HepG2 (cell line): ENCODE data around the gene GCN1. TPM values are rescaled to one million over a fixed set of nuclear protein-coding genes. Genes with fewer than 3 reads are reported as not detected.

Source experiments
- BHLHE40 ChIP-seq: IDR thresholded peaks from 2 replicates; pipeline ENCODE4 v1.6.1; 2011; ENCODE audit warnings: low read length, improper control_type of control experiment
- HDAC2 ChIP-seq: sonication (generic); formaldehyde crosslinking; IDR thresholded peaks from 2 replicates; pipeline ENCODE4 v1.4.0; 2020; ENCODE audit warnings: missing genetic modification reagents
- HOXA5 ChIP-seq: sonication (generic); formaldehyde crosslinking; IDR thresholded peaks from 2 replicates; pipeline ENCODE4 v1.4.0; 2020; ENCODE audit warnings: missing genetic modification reagents
- TAF15 ChIP-seq: fragments of 200-400 bp; formaldehyde crosslinking; IDR thresholded peaks from one replicate; pipeline ENCODE4 v1.6.1; 2018; ENCODE audit warnings: mild to moderate bottlenecking, low read depth, low read length; ENCODE audit not compliant: poor library complexity, severe bottlenecking
- TOPORS ChIP-seq: sonication (generic); formaldehyde crosslinking; IDR thresholded peaks from 2 replicates; pipeline ENCODE4 v1.8.0; 2023; ENCODE audit warnings: mild to moderate bottlenecking, missing genetic modification reagents
- ZFP36L2 ChIP-seq: sonication (generic); formaldehyde crosslinking; IDR thresholded peaks from 2 replicates; pipeline ENCODE4 v1.4.0; 2020; ENCODE audit warnings: missing genetic modification reagents
- ZFY ChIP-seq: sonication (generic); formaldehyde crosslinking; IDR thresholded peaks from 2 replicates; pipeline ENCODE4 v1.4.0; 2020; ENCODE audit warnings: missing genetic modification reagents
- ZNF292 ChIP-seq: sonication (generic); formaldehyde crosslinking; IDR thresholded peaks from 2 replicates; pipeline ENCODE4 v1.8.1; 2022; ENCODE audit warnings: mild to moderate bottlenecking, low read depth, missing genetic modification reagents, borderline replicate concordance
- polyA plus RNA-seq, 8 experiments: library from polyadenylated mRNA; depleted of rRNA in 3 of 8; stranded (reverse) in 7 of 8; unstranded in 1 of 8; fragments of >200 nt; fragmentation: Illumina TruSeq in 4 of 8; extraction: Trizol in 4 of 8; gene quantifications; 2 replicates each; pipeline versions ENCODE4 v1.2.1 to v1.2.3, GENCODE V29; 2011 to 2016; ENCODE audit warnings: low read depth in 4 of 8, missing spikeins in 1 of 8, mixed read lengths in 1 of 8; ENCODE audit not compliant: insufficient read depth in 1 of 8
- total RNA-seq, 5 experiments: library from RNA; depleted of rRNA; stranded (reverse); fragments of >200 nt; fragmentation: Illumina TruSeq; extraction: Trizol; gene quantifications; 2 replicates each; pipeline ENCODE4 v1.2.3, GENCODE V29; 2016; ENCODE audit warnings: low read depth in 1 of 5
- TF ChIP-seq, protein P1 (sequence below): sonication (generic); formaldehyde crosslinking; IDR thresholded peaks from 2 replicates; pipeline ENCODE4 v1.4.0; 2020; ENCODE audit warnings: mild to moderate bottlenecking, missing genetic modification reagents
- TF ChIP-seq, protein P2 (sequence below): IDR thresholded peaks from 2 replicates; pipeline ENCODE4 v1.6.1; 2018; ENCODE audit warnings: missing genetic modification reagents
- TF ChIP-seq, protein P3 (sequence below): sonication (generic); formaldehyde crosslinking; IDR thresholded peaks from 2 replicates; pipeline ENCODE4 v1.5.0; 2020; ENCODE audit warnings: missing genetic modification reagents, mild to moderate bottlenecking, borderline replicate concordance
- TF ChIP-seq, protein P4 (sequence below): sonication (generic); formaldehyde crosslinking; IDR thresholded peaks from 2 replicates; pipeline ENCODE4 v1.5.0; 2020; ENCODE audit warnings: missing genetic modification reagents
- TF ChIP-seq, protein P5 (sequence below): sonication (generic); formaldehyde crosslinking; IDR thresholded peaks from 2 replicates; pipeline ENCODE4 v1.8.0; 2022; ENCODE audit warnings: mild to moderate bottlenecking, missing genetic modification reagents
- TF ChIP-seq, protein P6 (sequence below): sonication (generic); formaldehyde crosslinking; IDR thresholded peaks from 2 replicates; pipeline ENCODE4 v1.4.0; 2020; ENCODE audit warnings: missing genetic modification reagents

The GCN1 gene
- total and polyA plus RNA-seq, 2 of the 13 experiments (the other 11 are each of a cell fraction or from before 2014, with no cell fraction given): 58.2 to 83.0 TPM

DNA sequence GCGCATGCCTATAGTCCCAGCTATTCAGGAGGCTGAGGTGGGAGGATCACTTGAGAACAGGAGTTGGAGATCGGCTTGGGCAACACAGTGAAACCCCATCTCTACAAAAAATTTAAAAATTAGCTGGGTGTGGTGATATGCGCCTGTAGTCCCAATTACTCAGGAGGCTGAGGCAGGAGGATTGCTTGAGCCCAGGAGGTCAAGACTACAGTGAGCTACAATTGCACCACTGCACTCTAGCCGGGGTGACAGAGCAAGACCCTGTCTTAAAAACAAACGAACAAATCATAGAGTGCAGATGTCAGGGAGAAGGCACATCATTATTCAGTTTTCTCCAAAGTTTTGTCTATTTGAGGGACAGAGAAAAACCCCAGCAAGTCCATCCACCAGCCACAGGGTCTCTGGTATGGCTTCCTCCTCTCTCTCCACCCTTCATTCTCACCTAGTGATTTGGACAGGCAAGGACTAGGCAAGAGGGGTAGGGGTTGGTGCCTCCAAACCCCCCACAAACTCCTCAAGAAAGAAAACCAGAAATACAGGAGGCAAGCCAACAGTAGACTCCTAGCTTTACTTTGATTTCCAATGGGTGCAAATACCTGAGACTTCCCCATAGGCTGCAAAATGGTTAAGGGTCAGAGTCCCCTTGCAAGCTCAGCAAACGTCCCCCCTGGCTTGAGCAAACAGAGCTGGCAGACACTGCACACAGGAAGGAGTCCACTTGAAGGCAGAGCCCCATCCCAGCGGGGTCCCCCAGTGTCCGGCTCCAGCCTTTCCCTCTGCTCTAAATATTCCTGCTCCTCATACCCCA lies 32.9 kb upstream of the GCN1 start (continued):
- TF ChIP-seq, protein P1, sequence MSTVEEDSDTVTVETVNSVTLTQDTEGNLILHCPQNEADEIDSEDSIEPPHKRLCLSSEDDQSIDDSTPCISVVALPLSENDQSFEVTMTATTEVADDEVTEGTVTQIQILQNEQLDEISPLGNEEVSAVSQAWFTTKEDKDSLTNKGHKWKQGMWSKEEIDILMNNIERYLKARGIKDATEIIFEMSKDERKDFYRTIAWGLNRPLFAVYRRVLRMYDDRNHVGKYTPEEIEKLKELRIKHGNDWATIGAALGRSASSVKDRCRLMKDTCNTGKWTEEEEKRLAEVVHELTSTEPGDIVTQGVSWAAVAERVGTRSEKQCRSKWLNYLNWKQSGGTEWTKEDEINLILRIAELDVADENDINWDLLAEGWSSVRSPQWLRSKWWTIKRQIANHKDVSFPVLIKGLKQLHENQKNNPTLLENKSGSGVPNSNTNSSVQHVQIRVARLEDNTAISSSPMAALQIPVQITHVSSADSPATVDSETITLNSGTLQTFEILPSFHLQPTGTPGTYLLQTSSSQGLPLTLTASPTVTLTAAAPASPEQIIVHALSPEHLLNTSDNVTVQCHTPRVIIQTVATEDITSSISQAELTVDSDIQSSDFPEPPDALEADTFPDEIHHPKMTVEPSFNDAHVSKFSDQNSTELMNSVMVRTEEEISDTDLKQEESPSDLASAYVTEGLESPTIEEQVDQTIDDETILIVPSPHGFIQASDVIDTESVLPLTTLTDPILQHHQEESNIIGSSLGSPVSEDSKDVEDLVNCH (CRISPR knock-in tag): no peak
- TF ChIP-seq ZFY (no peak), TOPORS (CRISPR knock-in tag) (no peak; the same call in 1 of the 2 replicates), ZNF292 (CRISPR knock-in tag) (no peak), ZFP36L2 (CRISPR knock-in tag) (no peak), HDAC2 (no peak; the same call in 1 of the 2 replicates), HOXA5 (CRISPR knock-in tag) (no peak), TAF15 (no peak), BHLHE40 (no peak)
- TF ChIP-seq, protein P2, sequence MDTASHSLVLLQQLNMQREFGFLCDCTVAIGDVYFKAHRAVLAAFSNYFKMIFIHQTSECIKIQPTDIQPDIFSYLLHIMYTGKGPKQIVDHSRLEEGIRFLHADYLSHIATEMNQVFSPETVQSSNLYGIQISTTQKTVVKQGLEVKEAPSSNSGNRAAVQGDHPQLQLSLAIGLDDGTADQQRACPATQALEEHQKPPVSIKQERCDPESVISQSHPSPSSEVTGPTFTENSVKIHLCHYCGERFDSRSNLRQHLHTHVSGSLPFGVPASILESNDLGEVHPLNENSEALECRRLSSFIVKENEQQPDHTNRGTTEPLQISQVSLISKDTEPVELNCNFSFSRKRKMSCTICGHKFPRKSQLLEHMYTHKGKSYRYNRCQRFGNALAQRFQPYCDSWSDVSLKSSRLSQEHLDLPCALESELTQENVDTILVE (CRISPR knock-in tag): no peak
- TF ChIP-seq, protein P3, sequence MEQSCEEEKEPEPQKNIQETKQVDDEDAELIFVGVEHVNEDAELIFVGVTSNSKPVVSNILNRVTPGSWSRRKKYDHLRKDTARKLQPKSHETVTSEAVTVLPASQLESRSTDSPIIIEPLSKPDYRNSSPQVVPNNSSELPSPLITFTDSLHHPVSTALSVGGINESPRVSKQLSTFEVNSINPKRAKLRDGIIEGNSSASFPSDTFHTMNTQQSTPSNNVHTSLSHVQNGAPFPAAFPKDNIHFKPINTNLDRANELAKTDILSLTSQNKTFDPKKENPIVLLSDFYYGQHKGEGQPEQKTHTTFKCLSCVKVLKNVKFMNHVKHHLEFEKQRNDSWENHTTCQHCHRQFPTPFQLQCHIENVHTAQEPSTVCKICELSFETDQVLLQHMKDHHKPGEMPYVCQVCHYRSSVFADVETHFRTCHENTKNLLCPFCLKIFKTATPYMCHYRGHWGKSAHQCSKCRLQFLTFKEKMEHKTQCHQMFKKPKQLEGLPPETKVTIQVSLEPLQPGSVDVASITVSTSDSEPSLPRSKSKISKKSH (CRISPR knock-in tag): no peak
- TF ChIP-seq, protein P4, sequence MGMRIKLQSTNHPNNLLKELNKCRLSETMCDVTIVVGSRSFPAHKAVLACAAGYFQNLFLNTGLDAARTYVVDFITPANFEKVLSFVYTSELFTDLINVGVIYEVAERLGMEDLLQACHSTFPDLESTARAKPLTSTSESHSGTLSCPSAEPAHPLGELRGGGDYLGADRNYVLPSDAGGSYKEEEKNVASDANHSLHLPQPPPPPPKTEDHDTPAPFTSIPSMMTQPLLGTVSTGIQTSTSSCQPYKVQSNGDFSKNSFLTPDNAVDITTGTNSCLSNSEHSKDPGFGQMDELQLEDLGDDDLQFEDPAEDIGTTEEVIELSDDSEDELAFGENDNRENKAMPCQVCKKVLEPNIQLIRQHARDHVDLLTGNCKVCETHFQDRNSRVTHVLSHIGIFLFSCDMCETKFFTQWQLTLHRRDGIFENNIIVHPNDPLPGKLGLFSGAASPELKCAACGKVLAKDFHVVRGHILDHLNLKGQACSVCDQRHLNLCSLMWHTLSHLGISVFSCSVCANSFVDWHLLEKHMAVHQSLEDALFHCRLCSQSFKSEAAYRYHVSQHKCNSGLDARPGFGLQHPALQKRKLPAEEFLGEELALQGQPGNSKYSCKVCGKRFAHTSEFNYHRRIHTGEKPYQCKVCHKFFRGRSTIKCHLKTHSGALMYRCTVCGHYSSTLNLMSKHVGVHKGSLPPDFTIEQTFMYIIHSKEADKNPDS (CRISPR knock-in tag): no peak
- TF ChIP-seq, protein P5, sequence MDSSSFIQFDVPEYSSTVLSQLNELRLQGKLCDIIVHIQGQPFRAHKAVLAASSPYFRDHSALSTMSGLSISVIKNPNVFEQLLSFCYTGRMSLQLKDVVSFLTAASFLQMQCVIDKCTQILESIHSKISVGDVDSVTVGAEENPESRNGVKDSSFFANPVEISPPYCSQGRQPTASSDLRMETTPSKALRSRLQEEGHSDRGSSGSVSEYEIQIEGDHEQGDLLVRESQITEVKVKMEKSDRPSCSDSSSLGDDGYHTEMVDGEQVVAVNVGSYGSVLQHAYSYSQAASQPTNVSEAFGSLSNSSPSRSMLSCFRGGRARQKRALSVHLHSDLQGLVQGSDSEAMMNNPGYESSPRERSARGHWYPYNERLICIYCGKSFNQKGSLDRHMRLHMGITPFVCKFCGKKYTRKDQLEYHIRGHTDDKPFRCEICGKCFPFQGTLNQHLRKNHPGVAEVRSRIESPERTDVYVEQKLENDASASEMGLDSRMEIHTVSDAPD (CRISPR knock-in tag): no peak
- TF ChIP-seq, protein P6, sequence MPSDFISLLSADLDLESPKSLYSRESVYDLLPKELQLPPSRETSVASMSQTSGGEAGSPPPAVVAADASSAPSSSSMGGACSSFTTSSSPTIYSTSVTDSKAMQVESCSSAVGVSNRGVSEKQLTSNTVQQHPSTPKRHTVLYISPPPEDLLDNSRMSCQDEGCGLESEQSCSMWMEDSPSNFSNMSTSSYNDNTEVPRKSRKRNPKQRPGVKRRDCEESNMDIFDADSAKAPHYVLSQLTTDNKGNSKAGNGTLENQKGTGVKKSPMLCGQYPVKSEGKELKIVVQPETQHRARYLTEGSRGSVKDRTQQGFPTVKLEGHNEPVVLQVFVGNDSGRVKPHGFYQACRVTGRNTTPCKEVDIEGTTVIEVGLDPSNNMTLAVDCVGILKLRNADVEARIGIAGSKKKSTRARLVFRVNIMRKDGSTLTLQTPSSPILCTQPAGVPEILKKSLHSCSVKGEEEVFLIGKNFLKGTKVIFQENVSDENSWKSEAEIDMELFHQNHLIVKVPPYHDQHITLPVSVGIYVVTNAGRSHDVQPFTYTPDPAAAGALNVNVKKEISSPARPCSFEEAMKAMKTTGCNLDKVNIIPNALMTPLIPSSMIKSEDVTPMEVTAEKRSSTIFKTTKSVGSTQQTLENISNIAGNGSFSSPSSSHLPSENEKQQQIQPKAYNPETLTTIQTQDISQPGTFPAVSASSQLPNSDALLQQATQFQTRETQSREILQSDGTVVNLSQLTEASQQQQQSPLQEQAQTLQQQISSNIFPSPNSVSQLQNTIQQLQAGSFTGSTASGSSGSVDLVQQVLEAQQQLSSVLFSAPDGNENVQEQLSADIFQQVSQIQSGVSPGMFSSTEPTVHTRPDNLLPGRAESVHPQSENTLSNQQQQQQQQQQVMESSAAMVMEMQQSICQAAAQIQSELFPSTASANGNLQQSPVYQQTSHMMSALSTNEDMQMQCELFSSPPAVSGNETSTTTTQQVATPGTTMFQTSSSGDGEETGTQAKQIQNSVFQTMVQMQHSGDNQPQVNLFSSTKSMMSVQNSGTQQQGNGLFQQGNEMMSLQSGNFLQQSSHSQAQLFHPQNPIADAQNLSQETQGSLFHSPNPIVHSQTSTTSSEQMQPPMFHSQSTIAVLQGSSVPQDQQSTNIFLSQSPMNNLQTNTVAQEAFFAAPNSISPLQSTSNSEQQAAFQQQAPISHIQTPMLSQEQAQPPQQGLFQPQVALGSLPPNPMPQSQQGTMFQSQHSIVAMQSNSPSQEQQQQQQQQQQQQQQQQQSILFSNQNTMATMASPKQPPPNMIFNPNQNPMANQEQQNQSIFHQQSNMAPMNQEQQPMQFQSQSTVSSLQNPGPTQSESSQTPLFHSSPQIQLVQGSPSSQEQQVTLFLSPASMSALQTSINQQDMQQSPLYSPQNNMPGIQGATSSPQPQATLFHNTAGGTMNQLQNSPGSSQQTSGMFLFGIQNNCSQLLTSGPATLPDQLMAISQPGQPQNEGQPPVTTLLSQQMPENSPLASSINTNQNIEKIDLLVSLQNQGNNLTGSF (CRISPR knock-in tag): no peak
